GM12892 (cell line): ENCODE data around the gene NSG2.

Experiments
- POLR2A ChIP-seq: IDR thresholded peaks from 2 replicates; pipeline ENCODE4 v1.6.1; 2011; ENCODE audit warnings: low read depth, low read length, control low read depth
- POLR2AphosphoS5 ChIP-seq: IDR thresholded peaks from 2 replicates; pipeline ENCODE4 v1.6.1; 2011; ENCODE audit warnings: low read depth, low read length, control low read depth

DNA sequence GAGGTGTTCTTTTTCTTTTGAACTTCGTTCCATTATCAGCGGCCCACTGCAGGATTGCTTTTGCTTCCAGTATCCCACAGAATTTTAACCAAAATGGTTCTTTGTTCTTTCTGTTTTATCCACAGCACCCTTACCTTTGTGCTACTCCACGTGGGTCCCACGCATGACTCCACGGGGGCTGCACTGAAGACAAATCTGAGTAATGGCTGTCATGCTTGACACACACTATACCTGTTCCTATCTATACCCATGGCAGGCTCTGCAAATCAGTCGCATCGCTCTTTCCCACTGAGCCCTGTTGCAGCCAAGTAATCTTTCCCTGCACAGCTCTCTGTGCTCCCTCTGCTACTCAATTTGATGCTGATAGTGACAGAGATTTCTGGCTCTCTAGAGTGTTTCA is 69.7 kb downstream of the NSG2 start:
- TF ChIP-seq POLR2A (no peak), POLR2AphosphoS5 (no peak)
